ENCODE data around the gene PLCG2. TPM values are rescaled to one million over a fixed set of nuclear protein-coding genes. Genes with fewer than 3 reads are reported as not detected.

Gene PLCG2
- total RNA-seq, 1 donor from 2014 or later: 12.4 TPM

DNA sequence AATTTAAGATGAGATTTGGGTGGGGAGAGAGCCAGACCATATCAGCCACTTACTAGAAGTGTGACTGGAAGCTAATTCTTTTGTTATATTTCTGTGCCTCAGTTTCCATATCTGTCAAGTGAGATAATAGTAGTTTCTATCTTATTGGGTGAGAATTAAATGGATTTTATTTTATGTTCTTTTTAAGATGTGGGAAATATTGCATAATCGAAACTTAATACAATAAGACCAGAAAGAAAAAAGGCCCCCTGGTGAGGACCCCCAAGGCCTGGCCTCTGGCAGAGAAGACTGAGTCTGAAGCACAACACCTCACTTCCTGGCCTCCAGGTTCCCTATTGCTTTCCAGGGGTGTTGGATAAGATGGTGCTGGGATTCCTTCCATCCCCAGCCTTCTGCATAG lies 13.7 kb downstream of the PLCG2 start:
- no peak for DNase-seq (ENCODE audit: extremely low spot score, unreplicated experiment)
- no peaks in the 10 kb centered on the region for H3K27me3 Mint-ChIP-seq
- H3K9me3 Mint-ChIP-seq: no peaks in the 10 kb centered on the region
- peaks cover 3% of the 10 kb centered on the region for H3K36me3 Mint-ChIP-seq
- peaks cover 6% of the 10 kb centered on the region for H3K4me1 Mint-ChIP-seq (ENCODE audit: unreplicated experiment)
- H3K27ac Mint-ChIP-seq: no peak overlapping the region
- TF ChIP-seq, protein P1, sequence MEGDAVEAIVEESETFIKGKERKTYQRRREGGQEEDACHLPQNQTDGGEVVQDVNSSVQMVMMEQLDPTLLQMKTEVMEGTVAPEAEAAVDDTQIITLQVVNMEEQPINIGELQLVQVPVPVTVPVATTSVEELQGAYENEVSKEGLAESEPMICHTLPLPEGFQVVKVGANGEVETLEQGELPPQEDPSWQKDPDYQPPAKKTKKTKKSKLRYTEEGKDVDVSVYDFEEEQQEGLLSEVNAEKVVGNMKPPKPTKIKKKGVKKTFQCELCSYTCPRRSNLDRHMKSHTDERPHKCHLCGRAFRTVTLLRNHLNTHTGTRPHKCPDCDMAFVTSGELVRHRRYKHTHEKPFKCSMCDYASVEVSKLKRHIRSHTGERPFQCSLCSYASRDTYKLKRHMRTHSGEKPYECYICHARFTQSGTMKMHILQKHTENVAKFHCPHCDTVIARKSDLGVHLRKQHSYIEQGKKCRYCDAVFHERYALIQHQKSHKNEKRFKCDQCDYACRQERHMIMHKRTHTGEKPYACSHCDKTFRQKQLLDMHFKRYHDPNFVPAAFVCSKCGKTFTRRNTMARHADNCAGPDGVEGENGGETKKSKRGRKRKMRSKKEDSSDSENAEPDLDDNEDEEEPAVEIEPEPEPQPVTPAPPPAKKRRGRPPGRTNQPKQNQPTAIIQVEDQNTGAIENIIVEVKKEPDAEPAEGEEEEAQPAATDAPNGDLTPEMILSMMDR (conservative IDR thresholded peaks at IDR 0.05): no peak
- no peak overlapping the region for H3K4me3 Mint-ChIP-seq

DNA sequence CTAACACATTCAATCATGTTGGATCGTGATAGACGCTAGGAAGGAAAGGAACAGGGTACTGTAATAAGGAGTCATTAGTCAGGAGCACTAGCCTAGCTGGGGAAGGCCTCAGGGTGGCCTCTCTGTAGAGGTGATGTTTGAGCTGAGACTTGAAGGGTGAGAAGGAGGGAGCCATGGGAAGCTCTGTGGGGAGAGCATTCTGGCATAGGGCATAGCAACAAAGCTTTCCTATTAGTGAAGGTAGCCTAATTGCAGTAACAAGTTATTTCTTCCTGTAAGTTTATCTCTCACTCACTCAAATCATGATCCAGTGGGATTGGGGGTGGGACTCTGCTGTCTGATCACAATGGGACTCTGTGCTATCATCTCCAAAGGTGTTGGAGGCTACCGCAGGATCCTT lies 16.1 kb downstream of the PLCG2 start:
- Mint-ChIP-seq H3K36me3 (peaks cover 3% of the 10 kb centered on the region), H3K4me1 (ENCODE audit: unreplicated experiment) (peaks cover 9% of the 10 kb centered on the region), H3K4me3 (no peak overlapping the region), H3K9me3 (no peaks in the 10 kb centered on the region), H3K27me3 (no peaks in the 10 kb centered on the region), H3K27ac (no peak overlapping the region)
- TF ChIP-seq, protein P1 (conservative IDR thresholded peaks at IDR 0.05): no peak
- no peak for DNase-seq (ENCODE audit: extremely low spot score, unreplicated experiment)

DNA sequence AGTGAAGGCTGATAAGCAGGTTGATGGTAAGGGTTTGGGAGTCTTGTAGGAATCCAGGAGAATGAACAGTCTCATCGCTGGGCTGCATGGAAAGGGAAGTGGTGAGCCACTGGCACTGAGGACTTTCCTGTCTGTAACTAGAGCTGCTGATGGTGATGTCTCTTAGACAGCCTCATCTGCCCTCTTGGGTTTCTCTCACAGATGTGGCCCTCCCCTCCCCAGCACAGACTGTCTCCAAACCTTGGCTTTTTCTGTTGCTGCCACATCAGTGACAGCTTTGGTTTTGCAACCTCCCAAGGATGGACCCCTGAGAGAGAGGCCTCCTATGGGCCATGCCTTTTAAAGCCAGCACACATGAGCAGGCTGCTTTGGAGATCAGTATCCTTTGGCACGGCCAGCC lies 16.9 kb downstream of the PLCG2 start:
- Mint-ChIP-seq H3K27me3 (no peaks in the 10 kb centered on the region), H3K27ac (no peak overlapping the region)

GRCh38 chr16:81796583-81797346 lies 17.7 kb downstream of the PLCG2 start:
- DNase-seq (ENCODE audit: extremely low spot score, unreplicated experiment): no peak
- Mint-ChIP-seq H3K27me3 (no peaks in the 10 kb centered on the region), H3K9me3 (no peaks in the 10 kb centered on the region), H3K4me3 (no peak overlapping the region), H3K4me1 (ENCODE audit: unreplicated experiment) (peaks cover 3% of the 10 kb centered on the region), H3K27ac (no peak overlapping the region), H3K36me3 (no peaks in the 10 kb centered on the region)
- TF ChIP-seq, protein P1 (conservative IDR thresholded peaks at IDR 0.05): no peak

More for the DNA sequence above, 16.9 kb downstream of the PLCG2 start:
- DNase-seq (ENCODE audit: extremely low spot score, unreplicated experiment): no peak
- no peak overlapping the region for H3K4me3 Mint-ChIP-seq
- peaks cover 6% of the 10 kb centered on the region for H3K4me1 Mint-ChIP-seq (ENCODE audit: unreplicated experiment)
- TF ChIP-seq, protein P1 (conservative IDR thresholded peaks at IDR 0.05): no peak
- H3K9me3 Mint-ChIP-seq: no peaks in the 10 kb centered on the region
- peaks cover under 1% of the 10 kb centered on the region for H3K36me3 Mint-ChIP-seq

GRCh38 chr16:81797443-81797842 lies 18.4 kb downstream of the PLCG2 start:
- Mint-ChIP-seq H3K4me1 (ENCODE audit: unreplicated experiment) (peaks cover 3% of the 10 kb centered on the region), H3K27me3 (no peaks in the 10 kb centered on the region), H3K9me3 (no peaks in the 10 kb centered on the region), H3K27ac (no peak overlapping the region), H3K36me3 (no peaks in the 10 kb centered on the region), H3K4me3 (no peak overlapping the region)
- TF ChIP-seq, protein P1 (conservative IDR thresholded peaks at IDR 0.05): no peak
- no peak for DNase-seq (ENCODE audit: extremely low spot score, unreplicated experiment)
